ENCODE data around the gene SNX22.

DNA sequence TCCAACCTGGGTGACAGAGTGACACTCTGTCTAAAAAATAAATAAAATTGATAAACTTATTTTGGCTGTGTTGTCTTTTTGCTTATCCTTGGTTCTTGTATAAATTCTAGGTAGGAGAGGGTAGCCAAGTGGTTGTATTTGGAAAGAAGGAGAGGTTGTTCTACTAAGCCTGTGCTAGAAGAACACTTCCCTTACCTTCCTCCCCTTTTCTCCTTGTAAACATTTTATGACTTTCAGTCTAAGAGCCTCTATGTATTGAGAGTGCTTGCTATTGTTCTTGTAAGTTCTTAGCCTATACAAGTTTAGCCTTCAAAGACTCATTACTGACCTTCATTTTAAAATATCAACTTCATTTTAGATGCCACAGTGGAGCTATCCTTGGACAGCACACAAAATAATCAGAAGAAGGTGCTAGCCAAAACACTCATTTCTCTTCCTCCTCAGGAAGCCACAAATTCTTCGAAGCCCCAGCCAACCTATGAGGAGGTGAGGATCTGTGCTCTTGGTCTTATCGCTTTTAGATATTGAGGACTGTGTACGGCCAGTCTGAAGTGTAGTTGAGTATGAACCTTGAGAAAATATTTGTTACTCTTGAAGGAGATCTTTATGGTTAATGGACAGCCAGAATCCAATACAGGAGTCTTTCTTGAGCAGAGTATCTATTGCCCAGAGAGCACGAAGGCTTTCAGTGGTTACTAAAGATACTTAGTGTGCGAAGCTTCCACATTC lies 33.6 kb upstream of the SNX22 start:
- TF ChIP-seq, protein P1, sequence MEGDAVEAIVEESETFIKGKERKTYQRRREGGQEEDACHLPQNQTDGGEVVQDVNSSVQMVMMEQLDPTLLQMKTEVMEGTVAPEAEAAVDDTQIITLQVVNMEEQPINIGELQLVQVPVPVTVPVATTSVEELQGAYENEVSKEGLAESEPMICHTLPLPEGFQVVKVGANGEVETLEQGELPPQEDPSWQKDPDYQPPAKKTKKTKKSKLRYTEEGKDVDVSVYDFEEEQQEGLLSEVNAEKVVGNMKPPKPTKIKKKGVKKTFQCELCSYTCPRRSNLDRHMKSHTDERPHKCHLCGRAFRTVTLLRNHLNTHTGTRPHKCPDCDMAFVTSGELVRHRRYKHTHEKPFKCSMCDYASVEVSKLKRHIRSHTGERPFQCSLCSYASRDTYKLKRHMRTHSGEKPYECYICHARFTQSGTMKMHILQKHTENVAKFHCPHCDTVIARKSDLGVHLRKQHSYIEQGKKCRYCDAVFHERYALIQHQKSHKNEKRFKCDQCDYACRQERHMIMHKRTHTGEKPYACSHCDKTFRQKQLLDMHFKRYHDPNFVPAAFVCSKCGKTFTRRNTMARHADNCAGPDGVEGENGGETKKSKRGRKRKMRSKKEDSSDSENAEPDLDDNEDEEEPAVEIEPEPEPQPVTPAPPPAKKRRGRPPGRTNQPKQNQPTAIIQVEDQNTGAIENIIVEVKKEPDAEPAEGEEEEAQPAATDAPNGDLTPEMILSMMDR (IDR thresholded peaks at IDR 0.05), result no peak
- TF ChIP-seq POLR2A (IDR thresholded peaks at IDR 0.05), result no peak
- TF ChIP-seq POLR2AphosphoS5 (IDR thresholded peaks at IDR 0.05), result no peak

All from breast epithelium (tissue), 3 donors.